Transverse colon (tissue), 4 donors: ENCODE measurements around the gene PLEKHJ1. TPM values are rescaled to one million over a fixed set of nuclear protein-coding genes. Genes with fewer than 3 reads are reported as not detected.

Experiments used
- DNase-seq: peaks from one replicate; pipeline ENCODE4 v3.0.0-alpha.2; 2019
- H3K27ac ChIP-seq, 4 donors: fragments of 200-600 bp; sonication (generic); 2 replicates each; pipeline ENCODE4 v1.5.1; 2016 to 2018; ENCODE audit warnings: inconsistent platforms in 4 of 4
- H3K27me3 ChIP-seq: fragments of 200-600 bp; sonication (generic); 2 replicates; pipeline ENCODE4 v1.5.1; 2017; ENCODE audit warnings: inconsistent platforms
- H3K36me3 ChIP-seq, 4 donors: fragments of 200-600 bp; sonication (generic); 2 replicates each; pipeline ENCODE4 v1.5.1; 2017 to 2019; ENCODE audit warnings: inconsistent platforms in 4 of 4
- H3K4me1 ChIP-seq, 4 donors: fragments of 200-600 bp; sonication (generic); 2 replicates each; pipeline ENCODE4 v1.5.1; 2017 to 2020; ENCODE audit warnings: inconsistent platforms in 4 of 4
- H3K4me3 ChIP-seq, 4 donors: fragments of 200-600 bp; sonication (generic); 1 replicate in 1 of 4; 2 replicates in 3 of 4; pipeline versions ENCODE4 v1.5.1 to v1.6.1; 2017 to 2019; ENCODE audit warnings: inconsistent platforms in 4 of 4
- H3K9me3 ChIP-seq, 2 donors: fragments of 200-600 bp; sonication (generic); 2 replicates each; pipeline ENCODE4 v1.5.1; 2017 to 2019; ENCODE audit warnings: inconsistent platforms in 2 of 2
- CTCF ChIP-seq, 5 experiments: fragments of 200-600 bp in 3 of 5; fragments of 450-650 bp in 2 of 5; sonication (generic) in 3 of 5; IDR thresholded peaks; 1 replicate in 2 of 5; 2 replicates in 3 of 5; pipeline ENCODE4 v1.5.1; 2016 to 2017; ENCODE audit warnings: antibody characterized with exemption in 5 of 5, inconsistent platforms in 3 of 5, mild to moderate bottlenecking in 2 of 5, moderate library complexity in 1 of 5
- EP300 ChIP-seq: sonication (generic); formaldehyde crosslinking; IDR thresholded peaks from one replicate; pipeline ENCODE4 v1.6.1; 2017; ENCODE audit warnings: antibody characterized with exemption, low read depth
- POLR2A ChIP-seq: fragments of 450-650 bp; IDR thresholded peaks from one replicate; pipeline ENCODE4 v1.6.1; 2016; ENCODE audit warnings: antibody characterized with exemption, mild to moderate bottlenecking, moderate library complexity
- POLR2AphosphoS5 ChIP-seq, 3 donors: sonication (generic); formaldehyde crosslinking; IDR thresholded peaks; one replicate each; pipeline ENCODE4 v1.6.1; 2016; ENCODE audit warnings: antibody characterized with exemption in 3 of 3
- WGBS, 2 donors: methylation state at CpG; one replicate each; pipeline ENCODE4 v1.1.5; 2018; ENCODE audit warnings: low coverage in 1 of 2; 5-methylcytosine and 5-hydroxymethylcytosine counted together
- in situ Hi-C, 4 donors: fragments of 200-750 bp; cut with MboI; loops; one replicate each; pipeline versions ENCODE4 v1.15.0 to v1.15.1; 2017; ENCODE audit warnings: low sequenced_read_pairs in 3 of 4, low pct_ligation_motif_present in 1 of 4, low pct_unique_long_range_greater_than_20kb in 1 of 4
- intact Hi-C: fragments of 100-400 bp; cut with DNase I; formaldehyde crosslinking; loops from one replicate; pipeline ENCODE4 v1.15.1; 2023; ENCODE audit warnings: low total_unique reads
- total RNA-seq, 4 donors: library from RNA; depleted of rRNA; stranded (reverse); fragments of >200 nt; gene quantifications; one replicate each; pipeline ENCODE4 v1.1.0, GENCODE V29; 2016

Gene PLEKHJ1
- total RNA-seq, 4 donors from 2014 or later = 184 to 332 (median 254) TPM

GRCh38 chr19:2198317-2198716, 37.8 kb downstream of the PLEKHJ1 start:
- no peak for TF ChIP-seq POLR2A
- no peak for TF ChIP-seq CTCF (IDR thresholded peaks at IDR 0.05)
- no peak for TF ChIP-seq EP300
- no peak for TF ChIP-seq POLR2AphosphoS5 (IDR thresholded peaks at IDR 0.05)
- DNase-seq = no peak
- in situ Hi-C loops (no loop called here), intact Hi-C loops (no loop called here)
- H3K27ac ChIP-seq = no peak overlapping the region
- peaks cover 0 to 19% (median 4%) of the 10 kb centered on the region in 4 donors for H3K36me3 ChIP-seq
- 90% methylated on average over 22 of the region's 22 CpGs; no CpG with 5 or more reads in 1 of the 2 donors for WGBS, 2 donors
- no peak overlapping the region for H3K4me3 ChIP-seq
- H3K27me3 ChIP-seq = no peaks in the 10 kb centered on the region
- no peaks in the 10 kb centered on the region for H3K9me3 ChIP-seq
- no peaks in the 10 kb centered on the region for H3K4me1 ChIP-seq

GRCh38 chr19:2197270-2197669, 38.9 kb downstream of the PLEKHJ1 start:
- no peak for DNase-seq
- TF ChIP-seq EP300 = no peak
- no peak for TF ChIP-seq POLR2AphosphoS5 (IDR thresholded peaks at IDR 0.05)
- TF ChIP-seq CTCF (IDR thresholded peaks at IDR 0.05) = no peak
- TF ChIP-seq POLR2A = no peak
- peaks cover 0 to 19% (median 4%) of the 10 kb centered on the region in 4 donors for H3K36me3 ChIP-seq
- in situ Hi-C loops (no loop called here), intact Hi-C loops (no loop called here)
- 93% methylated on average over 15 of the region's 15 CpGs; no CpG with 5 or more reads in 1 of the 2 donors for WGBS, 2 donors
- H3K9me3 ChIP-seq = no peaks in the 10 kb centered on the region
- H3K4me3 ChIP-seq = no peak overlapping the region
- H3K27ac ChIP-seq = no peak overlapping the region
- no peaks in the 10 kb centered on the region for H3K27me3 ChIP-seq
- H3K4me1 ChIP-seq = no peaks in the 10 kb centered on the region

GRCh38 chr19:2195914-2196313, 40.2 kb downstream of the PLEKHJ1 start:
- DNase-seq = no peak
- Histone ChIP-seq H3K4me3 (no peak overlapping the region), H3K27me3 (no peaks in the 10 kb centered on the region), H3K27ac (no peak overlapping the region), H3K36me3 (peaks cover 0 to 19% (median 9%) of the 10 kb centered on the region in 4 donors), H3K4me1 (peaks cover 0 to 12% (median 3%) of the 10 kb centered on the region in 4 donors), H3K9me3 (no peaks in the 10 kb centered on the region)
- no peak for TF ChIP-seq EP300
- no peak for TF ChIP-seq CTCF (IDR thresholded peaks at IDR 0.05)
- TF ChIP-seq POLR2A = no peak
- no peak for TF ChIP-seq POLR2AphosphoS5 (IDR thresholded peaks at IDR 0.05)
- in situ Hi-C loops (no loop called here), intact Hi-C loops (no loop called here)
- WGBS, 2 donors = 93 to 95% methylated on average over 3 to 18 of the region's 19 CpGs

GRCh38 chr19:2195361-2195760, 40.8 kb downstream of the PLEKHJ1 start:
- no peaks in the 10 kb centered on the region for H3K27me3 ChIP-seq
- 95 to 100% methylated on average over 1 to 12 of the region's 13 CpGs for WGBS, 2 donors
- H3K27ac ChIP-seq = no peak overlapping the region
- TF ChIP-seq POLR2A = no peak
- TF ChIP-seq EP300 = no peak
- no peak for TF ChIP-seq CTCF (IDR thresholded peaks at IDR 0.05)
- TF ChIP-seq POLR2AphosphoS5 (IDR thresholded peaks at IDR 0.05) = no peak
- in situ Hi-C loops = no loop called here
- H3K36me3 ChIP-seq = peaks cover 0 to 19% (median 9%) of the 10 kb centered on the region in 4 donors
- intact Hi-C loops = no loop called here
- no peak for DNase-seq
- H3K4me3 ChIP-seq = no peak overlapping the region
- peaks cover 0 to 13% (median 3%) of the 10 kb centered on the region in 4 donors for H3K4me1 ChIP-seq
- H3K9me3 ChIP-seq = no peaks in the 10 kb centered on the region
